ENCODE data around the gene USPL1. TPM values are rescaled to one million over a fixed set of nuclear protein-coding genes. Genes with fewer than 3 reads are reported as not detected.

The USPL1 gene
- total RNA-seq, 4 donors from 2014 or later, result 8.4 to 19.1 (median 10.6) TPM

DNA sequence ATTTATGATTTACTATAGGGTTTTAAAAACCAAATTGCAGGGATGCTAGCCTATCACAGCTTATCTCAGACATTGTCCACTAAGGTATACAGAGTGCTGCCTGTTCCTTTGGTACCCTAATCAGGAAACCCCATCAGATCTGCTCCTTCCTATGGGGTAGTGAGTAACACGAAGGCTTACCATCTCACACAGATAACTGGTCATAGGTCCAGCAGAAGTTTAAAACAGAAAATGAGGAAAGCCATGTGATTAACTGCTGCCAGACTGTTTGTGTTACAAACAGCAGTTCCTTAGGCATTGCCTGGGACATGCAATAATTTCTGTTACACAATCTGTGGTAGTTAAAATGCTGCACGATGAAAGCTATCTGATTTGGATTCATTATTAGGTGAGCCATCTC lies 64.1 kb downstream of the USPL1 start:
- peak overlapping the region in 2 of 4 donors; percentile 31 to 47 for H3K27ac ChIP-seq
- H3K9me3 ChIP-seq, result no peaks in the 10 kb centered on the region
- no peaks in the 10 kb centered on the region for H3K4me1 ChIP-seq
- intact Hi-C loops (cut with DNase I), result no loop called here
- DNase-seq, result no peak
- H3K27me3 ChIP-seq, result no peaks in the 10 kb centered on the region
- H3K36me3 ChIP-seq, result no peaks in the 10 kb centered on the region
- no peak overlapping the region for H3K4me3 ChIP-seq
- WGBS, 2 donors, result 29 to 53% methylated on average over 2 of the region's 2 CpGs
- no peak for TF ChIP-seq POLR2A (IDR thresholded peaks at IDR 0.05)
- TF ChIP-seq, protein P1, sequence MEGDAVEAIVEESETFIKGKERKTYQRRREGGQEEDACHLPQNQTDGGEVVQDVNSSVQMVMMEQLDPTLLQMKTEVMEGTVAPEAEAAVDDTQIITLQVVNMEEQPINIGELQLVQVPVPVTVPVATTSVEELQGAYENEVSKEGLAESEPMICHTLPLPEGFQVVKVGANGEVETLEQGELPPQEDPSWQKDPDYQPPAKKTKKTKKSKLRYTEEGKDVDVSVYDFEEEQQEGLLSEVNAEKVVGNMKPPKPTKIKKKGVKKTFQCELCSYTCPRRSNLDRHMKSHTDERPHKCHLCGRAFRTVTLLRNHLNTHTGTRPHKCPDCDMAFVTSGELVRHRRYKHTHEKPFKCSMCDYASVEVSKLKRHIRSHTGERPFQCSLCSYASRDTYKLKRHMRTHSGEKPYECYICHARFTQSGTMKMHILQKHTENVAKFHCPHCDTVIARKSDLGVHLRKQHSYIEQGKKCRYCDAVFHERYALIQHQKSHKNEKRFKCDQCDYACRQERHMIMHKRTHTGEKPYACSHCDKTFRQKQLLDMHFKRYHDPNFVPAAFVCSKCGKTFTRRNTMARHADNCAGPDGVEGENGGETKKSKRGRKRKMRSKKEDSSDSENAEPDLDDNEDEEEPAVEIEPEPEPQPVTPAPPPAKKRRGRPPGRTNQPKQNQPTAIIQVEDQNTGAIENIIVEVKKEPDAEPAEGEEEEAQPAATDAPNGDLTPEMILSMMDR (IDR thresholded peaks at IDR 0.05), result no peak

DNA sequence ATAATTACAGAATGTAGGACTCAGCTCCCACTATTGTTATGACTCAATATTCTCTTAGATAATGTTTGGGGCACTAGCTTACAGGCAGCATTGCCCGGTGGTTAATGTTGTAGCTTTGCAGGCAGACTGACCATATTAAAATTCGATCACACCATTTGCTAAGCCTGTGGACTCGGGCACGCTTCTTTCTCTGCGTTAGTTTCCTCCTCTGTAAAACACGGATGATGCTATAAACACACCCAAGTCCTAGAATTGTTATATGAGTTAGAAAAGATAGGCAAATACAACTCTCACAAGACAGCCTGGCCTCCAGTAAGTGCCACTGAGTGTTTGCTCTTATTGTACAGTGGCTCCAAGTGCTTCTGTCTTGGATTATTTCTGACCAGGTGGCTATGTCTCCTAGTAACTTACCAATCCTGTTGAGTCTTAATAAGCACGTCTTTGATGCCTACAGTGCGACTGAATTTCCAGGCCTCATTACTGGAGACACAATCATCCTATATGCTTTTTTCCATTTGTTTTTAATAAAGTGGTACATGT lies 67.7 kb downstream of the USPL1 start:
- TF ChIP-seq, protein P1 (IDR thresholded peaks at IDR 0.05), result no peak
- Histone ChIP-seq H3K4me1 (peaks cover 0 to 8% (median 0%) of the 10 kb centered on the region in 3 donors), H3K36me3 (no peaks in the 10 kb centered on the region), H3K27ac (no peak overlapping the region), H3K4me3 (no peak overlapping the region), H3K27me3 (no peaks in the 10 kb centered on the region), H3K9me3 (no peaks in the 10 kb centered on the region)
- intact Hi-C loops (cut with DNase I), result no loop called here
- DNase-seq, result no peak
- 70 to 80% methylated on average over 8 of the region's 8 CpGs for WGBS, 2 donors

DNA sequence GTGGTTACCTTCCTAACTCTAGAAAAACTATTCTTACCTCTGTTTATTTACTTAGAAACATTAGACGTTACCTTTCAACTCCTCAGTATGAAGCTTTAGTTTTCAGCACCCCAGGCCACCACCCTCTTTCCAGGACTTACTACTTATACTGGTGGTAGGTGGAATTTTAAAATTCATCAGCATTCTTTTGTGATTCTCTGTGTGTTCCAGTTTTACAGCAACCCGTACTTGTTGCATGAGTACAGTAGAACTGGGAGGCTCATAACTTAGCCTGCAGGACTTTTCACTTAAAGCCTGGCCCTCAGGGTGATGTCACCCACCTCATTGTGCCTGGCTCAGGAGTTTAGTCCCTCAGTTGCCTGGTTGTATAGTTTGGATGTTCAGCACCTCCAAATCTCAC lies 68.3 kb downstream of the USPL1 start:
- H3K4me3 ChIP-seq, result no peak overlapping the region
- no peaks in the 10 kb centered on the region for H3K9me3 ChIP-seq
- H3K27me3 ChIP-seq, result no peaks in the 10 kb centered on the region
- DNase-seq, result no peak
- no peak overlapping the region for H3K27ac ChIP-seq
- peaks cover 0 to 14% (median 0%) of the 10 kb centered on the region in 3 donors for H3K4me1 ChIP-seq
- no peaks in the 10 kb centered on the region for H3K36me3 ChIP-seq
- intact Hi-C loops (cut with DNase I), result no loop called here
- TF ChIP-seq, protein P1 (IDR thresholded peaks at IDR 0.05), result no peak
- no peak for TF ChIP-seq POLR2A (IDR thresholded peaks at IDR 0.05)
- 81 to 84% methylated on average over 2 of the region's 2 CpGs for WGBS, 2 donors

DNA sequence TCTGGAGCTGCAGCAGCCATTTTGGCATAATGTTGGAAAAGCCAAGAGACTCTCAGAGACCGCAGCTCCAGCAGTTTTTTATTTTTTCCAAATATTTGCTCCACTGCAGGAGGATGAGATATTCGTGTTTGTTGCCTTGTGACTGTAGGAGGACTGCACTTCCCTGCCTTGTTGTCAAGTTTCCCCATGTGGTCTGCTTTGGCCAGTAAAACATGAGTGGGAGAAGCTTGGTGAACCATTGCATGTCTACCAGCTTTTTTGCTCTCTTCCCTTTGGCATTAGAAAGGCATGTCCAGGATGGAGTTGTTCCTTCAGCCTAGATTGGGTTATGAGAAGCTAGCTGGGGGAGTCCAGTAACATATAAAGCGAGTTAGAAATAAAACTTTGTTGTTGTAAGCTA lies 69.9 kb downstream of the USPL1 start:
- H3K9me3 ChIP-seq, result no peaks in the 10 kb centered on the region
- intact Hi-C loops (cut with DNase I), result no loop called here
- WGBS, 2 donors, result 81 to 92% methylated on average over 3 of the region's 3 CpGs
- H3K36me3 ChIP-seq, result no peaks in the 10 kb centered on the region
- no peaks in the 10 kb centered on the region for H3K27me3 ChIP-seq
- H3K4me3 ChIP-seq, result no peak overlapping the region
- no peak for TF ChIP-seq POLR2A (IDR thresholded peaks at IDR 0.05)
- TF ChIP-seq, protein P1 (IDR thresholded peaks at IDR 0.05), result no peak
- H3K27ac ChIP-seq, result no peak overlapping the region
- DNase-seq, result no peak
- H3K4me1 ChIP-seq, result peaks cover 0 to 17% (median 0%) of the 10 kb centered on the region in 3 donors

DNA sequence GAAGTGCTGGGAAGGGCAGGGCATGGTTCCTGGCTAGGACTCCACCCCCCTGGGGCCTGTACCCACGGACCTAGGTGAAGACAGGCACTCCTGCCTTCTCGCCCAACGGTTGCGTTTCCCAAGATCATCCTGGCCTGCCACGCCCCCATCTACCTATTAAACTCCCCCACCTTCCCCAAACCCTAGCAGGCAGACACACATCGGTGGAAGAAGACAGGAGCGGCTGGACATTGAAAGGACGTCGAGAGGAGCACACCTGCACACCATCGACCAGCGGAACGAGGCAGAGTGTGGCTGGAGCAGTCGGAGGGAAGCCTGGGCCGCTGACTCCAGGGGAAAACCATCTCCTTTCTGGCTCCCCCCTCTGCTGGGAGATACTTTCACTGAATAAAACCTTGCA lies 72.0 kb downstream of the USPL1 start:
- H3K36me3 ChIP-seq, result no peaks in the 10 kb centered on the region
- H3K4me1 ChIP-seq, result peaks cover 0 to 17% (median 0%) of the 10 kb centered on the region in 3 donors
- WGBS, 2 donors, result 84% methylated on average over 9 of the region's 14 CpGs; no CpG with 5 or more reads in 1 of the 2 donors
- H3K27ac ChIP-seq, result peak overlapping the region; percentile 51 to 87 (median 73)
- no peaks in the 10 kb centered on the region for H3K27me3 ChIP-seq
- no peak for DNase-seq
- TF ChIP-seq, protein P1 (IDR thresholded peaks at IDR 0.05), result no peak
- no peak for TF ChIP-seq POLR2A (IDR thresholded peaks at IDR 0.05)
- H3K9me3 ChIP-seq, result no peaks in the 10 kb centered on the region
- intact Hi-C loops (cut with DNase I), result no loop called here
- H3K4me3 ChIP-seq, result peak overlapping the region in 1 of 4 donors; percentile 67

Data from esophagus squamous epithelium (tissue), 5 donors.